ENCODE data around the gene ARSJ. TPM values are rescaled to one million over a fixed set of nuclear protein-coding genes. Genes with fewer than 3 reads are reported as not detected.

Gene ARSJ
- polyA plus RNA-seq, result 1 to 10 TPM; 1.4 to 1.7 TPM

DNA sequence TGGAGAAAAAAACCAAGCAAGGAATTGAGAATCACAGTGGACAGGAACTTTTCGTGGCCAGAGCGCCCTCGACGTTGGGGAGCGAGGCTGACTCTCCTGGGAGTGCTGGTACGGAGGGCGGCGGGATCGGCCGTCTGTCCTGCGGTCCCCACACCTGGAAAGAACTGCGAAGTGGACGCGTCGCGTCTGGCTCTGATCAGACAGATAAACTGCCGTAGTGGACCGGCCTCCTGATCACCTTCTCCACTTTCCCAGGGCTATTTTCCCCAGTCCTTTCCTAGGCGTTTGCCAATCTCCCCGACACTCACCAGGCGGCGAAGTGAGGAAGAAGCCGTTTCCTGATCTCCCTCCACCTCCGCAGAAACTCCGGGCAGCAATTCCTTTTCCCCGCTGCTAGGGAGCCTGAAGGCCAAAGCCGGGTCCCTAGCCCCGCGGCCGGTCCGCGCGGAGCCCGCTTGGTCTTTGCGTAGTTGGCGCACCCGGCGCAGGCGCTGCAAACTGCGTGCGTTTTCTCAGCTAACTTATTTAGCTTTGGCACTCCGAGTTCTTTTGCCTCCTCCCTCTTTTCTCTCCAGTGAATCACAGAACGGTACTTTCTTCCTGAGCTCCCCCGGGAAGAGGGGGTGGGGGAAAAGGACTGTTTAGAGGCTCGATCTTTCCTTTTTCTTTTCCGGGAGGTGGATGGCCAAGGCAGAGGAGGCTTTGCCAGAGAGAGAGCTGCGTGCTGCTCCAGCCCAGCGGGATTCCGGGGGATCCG, at the start of gene ARSJ:
TSS of gene ARSJ (minus strand) at position 500 of the 757 bp plus-strand sequence. CDS start 813 bp downstream, outside the sequence.
- WGBS, 2 donors, result 3% methylated on average over 50 of the region's 50 CpGs
- no peaks in the 10 kb centered on the region for H3K9me3 ChIP-seq (ENCODE audit: control insufficient read depth in 2 of 2, insufficient read depth in 1 of 2, low read depth in 1 of 2, low read length in 1 of 2)
- H3K4me3 ChIP-seq (ENCODE audit: low read depth in 1 of 2, low read length in 2 of 2), result peak within 1 kb of the TSS; percentile 80 to 94
- H3K4me1 ChIP-seq (ENCODE audit: control insufficient read depth in 2 of 2, insufficient read depth in 2 of 2, low read length in 1 of 2), result no peaks in the 10 kb centered on the region
- peak within 1 kb of the TSS; percentile 80 to 91 for H3K27ac ChIP-seq (ENCODE audit: low read depth in 2 of 2, low read length in 1 of 2)
- no peaks in the 10 kb centered on the region for H3K36me3 ChIP-seq (ENCODE audit: control insufficient read depth in 2 of 2, insufficient read depth in 2 of 2, low read length in 1 of 2)
- H3K27me3 ChIP-seq (ENCODE audit: control insufficient read depth in 1 of 2, insufficient read depth in 2 of 2, low read length in 2 of 2), result no peaks in the 10 kb centered on the region

GRCh38 chr4:114028071-114028470, 48.6 kb upstream of the ARSJ start:
- no peak overlapping the region for H3K27ac ChIP-seq (ENCODE audit: low read depth in 2 of 2, low read length in 1 of 2)
- no peak overlapping the region for H3K4me3 ChIP-seq (ENCODE audit: low read depth in 1 of 2, low read length in 2 of 2)
- no peaks in the 10 kb centered on the region for H3K36me3 ChIP-seq (ENCODE audit: control insufficient read depth in 2 of 2, insufficient read depth in 2 of 2, low read length in 1 of 2)

DNA sequence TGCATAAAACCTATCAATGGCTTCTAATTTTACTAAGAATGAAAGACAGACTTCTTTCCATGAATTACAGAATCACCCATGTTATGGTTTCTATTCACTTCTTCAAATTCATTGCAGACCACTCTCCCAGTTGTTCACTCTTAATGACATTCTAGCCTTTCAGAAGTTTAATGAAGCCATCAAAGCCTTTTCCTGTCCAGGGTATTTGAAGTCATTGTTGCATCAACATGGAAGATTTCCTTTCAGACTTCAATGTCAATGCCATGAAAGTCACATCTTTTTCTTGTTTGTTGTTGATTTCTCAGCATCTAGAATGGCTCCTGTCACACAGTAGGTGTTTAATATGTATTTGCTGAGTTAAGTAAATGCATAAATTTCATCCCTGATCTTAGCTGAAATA, 48.1 kb upstream of the ARSJ start:
- Histone ChIP-seq H3K27me3 (ENCODE audit: control insufficient read depth in 1 of 2, insufficient read depth in 2 of 2, low read length in 2 of 2) (no peaks in the 10 kb centered on the region), H3K9me3 (ENCODE audit: control insufficient read depth in 2 of 2, insufficient read depth in 1 of 2, low read depth in 1 of 2, low read length in 1 of 2) (no peaks in the 10 kb centered on the region), H3K27ac (ENCODE audit: low read depth in 2 of 2, low read length in 1 of 2) (no peak overlapping the region), H3K4me1 (ENCODE audit: control insufficient read depth in 2 of 2, insufficient read depth in 2 of 2, low read length in 1 of 2) (no peaks in the 10 kb centered on the region), H3K4me3 (ENCODE audit: low read depth in 1 of 2, low read length in 2 of 2) (no peak overlapping the region), H3K36me3 (ENCODE audit: control insufficient read depth in 2 of 2, insufficient read depth in 2 of 2, low read length in 1 of 2) (no peaks in the 10 kb centered on the region)

More at GRCh38 chr4:114028071-114028470, 48.6 kb upstream of the ARSJ start:
- Histone ChIP-seq H3K4me1 (ENCODE audit: control insufficient read depth in 2 of 2, insufficient read depth in 2 of 2, low read length in 1 of 2) (no peaks in the 10 kb centered on the region), H3K27me3 (ENCODE audit: control insufficient read depth in 1 of 2, insufficient read depth in 2 of 2, low read length in 2 of 2) (no peaks in the 10 kb centered on the region), H3K9me3 (ENCODE audit: control insufficient read depth in 2 of 2, insufficient read depth in 1 of 2, low read depth in 1 of 2, low read length in 1 of 2) (no peaks in the 10 kb centered on the region)

DNA sequence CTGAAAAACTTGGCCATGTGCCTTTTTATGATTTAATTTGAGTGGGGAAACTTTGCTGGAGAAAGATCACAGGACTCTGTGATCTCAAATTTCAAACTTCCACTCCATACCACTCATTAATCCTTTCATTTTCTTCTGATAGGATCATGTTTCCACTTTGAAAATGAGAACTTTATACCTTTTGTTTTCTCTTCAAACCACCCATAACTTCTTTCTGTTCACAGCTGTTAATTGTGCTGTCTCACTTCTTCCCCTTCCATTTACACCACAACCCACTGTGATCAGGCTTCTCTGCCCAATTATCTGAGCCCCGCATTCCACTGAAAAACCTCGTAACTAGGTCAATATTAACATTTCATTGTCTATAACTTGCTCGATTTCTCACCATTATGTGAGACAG, 47.0 kb upstream of the ARSJ start:
- H3K4me1 ChIP-seq (ENCODE audit: control insufficient read depth in 2 of 2, insufficient read depth in 2 of 2, low read length in 1 of 2), result no peaks in the 10 kb centered on the region
- no peak overlapping the region for H3K4me3 ChIP-seq (ENCODE audit: low read depth in 1 of 2, low read length in 2 of 2)
- H3K27me3 ChIP-seq (ENCODE audit: control insufficient read depth in 1 of 2, insufficient read depth in 2 of 2, low read length in 2 of 2), result no peaks in the 10 kb centered on the region
- H3K36me3 ChIP-seq (ENCODE audit: control insufficient read depth in 2 of 2, insufficient read depth in 2 of 2, low read length in 1 of 2), result no peaks in the 10 kb centered on the region
- no peak overlapping the region for H3K27ac ChIP-seq (ENCODE audit: low read depth in 2 of 2, low read length in 1 of 2)
- no peaks in the 10 kb centered on the region for H3K9me3 ChIP-seq (ENCODE audit: control insufficient read depth in 2 of 2, insufficient read depth in 1 of 2, low read depth in 1 of 2, low read length in 1 of 2)
- 79 to 88% methylated on average over 3 of the region's 3 CpGs for WGBS, 2 donors

DNA sequence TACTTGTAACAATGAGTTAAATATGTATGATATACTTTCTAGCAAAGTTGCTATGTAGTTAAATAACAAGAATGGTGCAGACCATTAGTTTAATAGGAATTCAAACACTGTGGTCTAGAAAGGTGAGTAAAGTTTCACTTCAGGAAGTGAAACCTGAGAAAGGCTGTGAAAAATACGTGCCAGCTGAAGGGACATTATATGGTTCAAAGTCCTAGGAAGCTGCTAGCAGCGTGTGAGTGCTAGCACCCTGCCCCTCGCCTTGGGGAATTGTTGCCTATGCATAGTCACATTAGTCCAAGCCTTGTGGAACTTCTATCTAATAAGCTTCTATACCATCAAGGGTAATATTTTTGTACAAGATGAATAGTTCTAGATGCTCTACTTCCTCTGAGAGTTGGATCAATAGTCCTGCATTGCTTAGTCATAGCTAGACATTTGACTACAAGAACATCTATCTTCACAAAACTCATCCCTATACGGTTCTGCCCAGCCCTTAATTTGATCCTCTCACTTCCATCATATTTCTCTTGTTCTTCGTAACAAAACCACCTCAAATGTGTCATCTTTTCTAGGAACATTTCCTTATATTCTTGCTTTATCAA, 45.8 kb upstream of the ARSJ start:
- H3K36me3 ChIP-seq (ENCODE audit: control insufficient read depth in 2 of 2, insufficient read depth in 2 of 2, low read length in 1 of 2), result no peaks in the 10 kb centered on the region
- H3K4me1 ChIP-seq (ENCODE audit: control insufficient read depth in 2 of 2, insufficient read depth in 2 of 2, low read length in 1 of 2), result no peaks in the 10 kb centered on the region
- no peak overlapping the region for H3K4me3 ChIP-seq (ENCODE audit: low read depth in 1 of 2, low read length in 2 of 2)
- no peaks in the 10 kb centered on the region for H3K27me3 ChIP-seq (ENCODE audit: control insufficient read depth in 1 of 2, insufficient read depth in 2 of 2, low read length in 2 of 2)
- no peaks in the 10 kb centered on the region for H3K9me3 ChIP-seq (ENCODE audit: control insufficient read depth in 2 of 2, insufficient read depth in 1 of 2, low read depth in 1 of 2, low read length in 1 of 2)
- H3K27ac ChIP-seq (ENCODE audit: low read depth in 2 of 2, low read length in 1 of 2), result no peak overlapping the region
- WGBS, 2 donors, result 72 to 88% methylated on average over 5 of the region's 5 CpGs

- H3K27me3 ChIP-seq (ENCODE audit: control insufficient read depth in 1 of 2, insufficient read depth in 2 of 2, low read length in 2 of 2), result no peaks in the 10 kb centered on the region
- WGBS, 2 donors, result 87% methylated on average over 3 of the region's 3 CpGs
- no peaks in the 10 kb centered on the region for H3K4me1 ChIP-seq (ENCODE audit: control insufficient read depth in 2 of 2, insufficient read depth in 2 of 2, low read length in 1 of 2)
- H3K4me3 ChIP-seq (ENCODE audit: low read depth in 1 of 2, low read length in 2 of 2), result no peak overlapping the region
- H3K36me3 ChIP-seq (ENCODE audit: control insufficient read depth in 2 of 2, insufficient read depth in 2 of 2, low read length in 1 of 2), result no peaks in the 10 kb centered on the region
- H3K9me3 ChIP-seq (ENCODE audit: control insufficient read depth in 2 of 2, insufficient read depth in 1 of 2, low read depth in 1 of 2, low read length in 1 of 2), result no peaks in the 10 kb centered on the region
- H3K27ac ChIP-seq (ENCODE audit: low read depth in 2 of 2, low read length in 1 of 2), result no peak overlapping the region
Observed at GRCh38 chr4:114021451-114021850, 42.0 kb upstream of the ARSJ start.

DNA sequence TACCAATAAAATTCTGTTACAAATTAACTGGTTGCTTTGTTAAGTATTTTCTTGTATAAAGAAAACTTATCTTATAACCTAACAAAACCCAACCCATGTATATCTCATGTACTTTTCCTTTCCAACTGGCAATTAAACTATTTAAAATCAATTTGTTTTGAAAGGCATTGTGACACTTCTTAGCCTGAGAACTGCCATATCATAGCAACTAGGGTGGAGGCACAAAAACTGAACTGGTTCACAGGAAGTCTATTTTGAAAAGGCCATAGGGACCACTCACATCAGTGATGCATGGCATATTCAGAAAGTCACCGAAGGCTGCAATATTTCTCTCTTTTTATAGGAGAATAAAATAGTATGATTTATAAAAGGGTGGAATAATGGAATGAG, 40.5 kb upstream of the ARSJ start:
- H3K4me3 ChIP-seq (ENCODE audit: low read depth in 1 of 2, low read length in 2 of 2), result no peak overlapping the region
- no peaks in the 10 kb centered on the region for H3K4me1 ChIP-seq (ENCODE audit: control insufficient read depth in 2 of 2, insufficient read depth in 2 of 2, low read length in 1 of 2)
- no peak overlapping the region for H3K27ac ChIP-seq (ENCODE audit: low read depth in 2 of 2, low read length in 1 of 2)
- 88 to 89% methylated on average over 1 of the region's 1 CpG for WGBS, 2 donors
- no peaks in the 10 kb centered on the region for H3K9me3 ChIP-seq (ENCODE audit: control insufficient read depth in 2 of 2, insufficient read depth in 1 of 2, low read depth in 1 of 2, low read length in 1 of 2)
- no peaks in the 10 kb centered on the region for H3K36me3 ChIP-seq (ENCODE audit: control insufficient read depth in 2 of 2, insufficient read depth in 2 of 2, low read length in 1 of 2)
- no peaks in the 10 kb centered on the region for H3K27me3 ChIP-seq (ENCODE audit: control insufficient read depth in 1 of 2, insufficient read depth in 2 of 2, low read length in 2 of 2)

DNA sequence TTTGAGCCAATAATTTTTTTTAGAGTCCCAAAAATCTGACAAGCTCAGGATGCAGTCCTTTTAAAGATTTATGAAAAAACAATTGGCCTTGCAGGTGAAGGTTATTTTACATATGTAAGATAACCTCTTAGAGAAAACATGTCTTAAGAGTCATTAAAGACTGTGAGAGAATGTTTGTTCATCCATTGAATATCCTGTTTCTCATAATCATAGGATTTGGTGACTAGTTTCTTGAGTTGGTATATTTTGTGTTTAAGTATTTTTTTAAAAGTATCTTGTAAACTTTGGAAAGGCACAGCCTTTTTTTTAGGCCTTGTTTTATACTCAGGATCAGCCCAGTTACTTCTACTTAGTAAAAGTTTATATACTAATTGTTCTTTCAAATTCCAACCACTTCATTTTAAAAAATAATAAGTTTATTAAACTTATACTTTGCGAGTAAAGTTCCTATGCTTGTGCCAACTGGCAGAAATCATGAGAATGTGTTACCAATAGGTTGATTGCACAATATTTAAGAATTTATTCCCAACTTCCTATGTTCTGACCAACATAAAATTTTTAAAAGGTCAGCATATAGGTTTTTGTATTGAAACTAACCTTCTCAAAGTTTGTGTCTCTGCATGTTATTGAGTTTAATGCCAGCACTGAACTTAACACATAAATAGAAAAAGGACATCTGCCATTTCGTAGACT, 40.0 kb upstream of the ARSJ start:
- H3K4me3 ChIP-seq (ENCODE audit: low read depth in 1 of 2, low read length in 2 of 2), result no peak overlapping the region
- H3K27me3 ChIP-seq (ENCODE audit: control insufficient read depth in 1 of 2, insufficient read depth in 2 of 2, low read length in 2 of 2), result no peaks in the 10 kb centered on the region
- no peaks in the 10 kb centered on the region for H3K4me1 ChIP-seq (ENCODE audit: control insufficient read depth in 2 of 2, insufficient read depth in 2 of 2, low read length in 1 of 2)
- H3K9me3 ChIP-seq (ENCODE audit: control insufficient read depth in 2 of 2, insufficient read depth in 1 of 2, low read depth in 1 of 2, low read length in 1 of 2), result no peaks in the 10 kb centered on the region
- no peaks in the 10 kb centered on the region for H3K36me3 ChIP-seq (ENCODE audit: control insufficient read depth in 2 of 2, insufficient read depth in 2 of 2, low read length in 1 of 2)
- WGBS, 2 donors, result 21 to 29% methylated on average over 2 of the region's 2 CpGs
- no peak overlapping the region for H3K27ac ChIP-seq (ENCODE audit: low read depth in 2 of 2, low read length in 1 of 2)

GRCh38 chr4:114017120-114017917, 37.9 kb upstream of the ARSJ start:
- 88 to 90% methylated on average over 4 of the region's 4 CpGs for WGBS, 2 donors
- no peak overlapping the region for H3K27ac ChIP-seq (ENCODE audit: low read depth in 2 of 2, low read length in 1 of 2)
- no peak overlapping the region for H3K4me3 ChIP-seq (ENCODE audit: low read depth in 1 of 2, low read length in 2 of 2)
- peaks cover 0 to 4% of the 10 kb centered on the region in 2 donors for H3K4me1 ChIP-seq (ENCODE audit: control insufficient read depth in 2 of 2, insufficient read depth in 2 of 2, low read length in 1 of 2)
- H3K27me3 ChIP-seq (ENCODE audit: control insufficient read depth in 1 of 2, insufficient read depth in 2 of 2, low read length in 2 of 2), result no peaks in the 10 kb centered on the region
- H3K36me3 ChIP-seq (ENCODE audit: control insufficient read depth in 2 of 2, insufficient read depth in 2 of 2, low read length in 1 of 2), result no peaks in the 10 kb centered on the region
- H3K9me3 ChIP-seq (ENCODE audit: control insufficient read depth in 2 of 2, insufficient read depth in 1 of 2, low read depth in 1 of 2, low read length in 1 of 2), result no peaks in the 10 kb centered on the region

Data from esophagus (tissue), 2 donors.